ENCODE measurements around the gene SUCLG2.

The SUCLG2 gene

GRCh38 chr3:67617518-67617917, 36.9 kb downstream of the SUCLG2 start:
- H3K9me2 ChIP-seq (replicated peaks; ENCODE audit: control insufficient read depth, low read length): no peaks in the 10 kb centered on the region
- peaks cover 21% of the 10 kb centered on the region for H3K79me2 ChIP-seq (ENCODE audit: control insufficient read depth, low read length)
- H3K36me3 ChIP-seq (ENCODE audit: control insufficient read depth, low read length): peaks cover 79% of the 10 kb centered on the region
- no peaks in the 10 kb centered on the region for H4K20me1 ChIP-seq (ENCODE audit: control insufficient read depth, insufficient read depth, low read depth, low read length)
- H3K9me3 ChIP-seq (ENCODE audit: control insufficient read depth, insufficient read depth, low read length): peaks cover 13% of the 10 kb centered on the region; the same call in 1 of the 2 replicates
- peak overlapping the region; percentile 30 for H3K27ac ChIP-seq (ENCODE audit: low read depth, low read length)
- H3K4me2 ChIP-seq (ENCODE audit: low read length): peak overlapping the region; percentile 19
- H3K4me1 ChIP-seq (ENCODE audit: control insufficient read depth, low read length): peaks cover 23% of the 10 kb centered on the region
- peak overlapping the region; percentile 19; the same call in 1 of the 2 replicates for H3K4me3 ChIP-seq (ENCODE audit: low read length)
- no peak for TF ChIP-seq EZH2phosphoT487 (IDR thresholded peaks at IDR 0.05; ENCODE audit: borderline replicate concordance, low read length)
- TF ChIP-seq CTCF (IDR thresholded peaks at IDR 0.05; ENCODE audit: low read depth, low read length, poor library complexity, severe bottlenecking): no peak
- no peaks in the 10 kb centered on the region for H3F3A ChIP-seq (ENCODE audit: control insufficient read depth, insufficient read depth)
- H3K27me3 ChIP-seq (ENCODE audit: control insufficient read depth, low read length): no peaks in the 10 kb centered on the region

GRCh38 chr3:67616046-67616445, 38.4 kb downstream of the SUCLG2 start:
- no peak overlapping the region for H3K27ac ChIP-seq (ENCODE audit: low read depth, low read length)
- TF ChIP-seq EZH2phosphoT487 (IDR thresholded peaks at IDR 0.05; ENCODE audit: borderline replicate concordance, low read length) (no peak), CTCF (IDR thresholded peaks at IDR 0.05; ENCODE audit: low read depth, low read length, poor library complexity, severe bottlenecking) (no peak)
- H3K27me3 ChIP-seq (ENCODE audit: control insufficient read depth, low read length): no peaks in the 10 kb centered on the region
- H3K79me2 ChIP-seq (ENCODE audit: control insufficient read depth, low read length): peaks cover 22% of the 10 kb centered on the region
- no peaks in the 10 kb centered on the region for H4K20me1 ChIP-seq (ENCODE audit: control insufficient read depth, insufficient read depth, low read depth, low read length)
- no peak overlapping the region for H3K4me3 ChIP-seq (ENCODE audit: low read length)
- no peak overlapping the region for H3K4me2 ChIP-seq (ENCODE audit: low read length)
- peaks cover 23% of the 10 kb centered on the region for H3K4me1 ChIP-seq (ENCODE audit: control insufficient read depth, low read length)
- H3K9me3 ChIP-seq (ENCODE audit: control insufficient read depth, insufficient read depth, low read length): peaks cover 13% of the 10 kb centered on the region; the same call in 1 of the 2 replicates
- H3K36me3 ChIP-seq (ENCODE audit: control insufficient read depth, low read length): peaks cover 87% of the 10 kb centered on the region
- H3K9me2 ChIP-seq (replicated peaks; ENCODE audit: control insufficient read depth, low read length): no peaks in the 10 kb centered on the region
- H3F3A ChIP-seq (ENCODE audit: control insufficient read depth, insufficient read depth): no peaks in the 10 kb centered on the region

- H3K79me2 ChIP-seq (ENCODE audit: control insufficient read depth, low read length): peaks cover 21% of the 10 kb centered on the region
- no peak overlapping the region for H3K27ac ChIP-seq (ENCODE audit: low read depth, low read length)
Measured at GRCh38 chr3:67614195-67614594, 40.2 kb downstream of the SUCLG2 start.

More at GRCh38 chr3:67614195-67614594, 40.2 kb downstream of the SUCLG2 start:
- H3K27me3 ChIP-seq (ENCODE audit: control insufficient read depth, low read length): no peaks in the 10 kb centered on the region
- H3K9me3 ChIP-seq (ENCODE audit: control insufficient read depth, insufficient read depth, low read length): peaks cover 11% of the 10 kb centered on the region; the same call in 1 of the 2 replicates
- H3K9me2 ChIP-seq (replicated peaks; ENCODE audit: control insufficient read depth, low read length): no peaks in the 10 kb centered on the region
- peaks cover 90% of the 10 kb centered on the region for H3K36me3 ChIP-seq (ENCODE audit: control insufficient read depth, low read length)
- H3F3A ChIP-seq (ENCODE audit: control insufficient read depth, insufficient read depth): no peaks in the 10 kb centered on the region
- H3K4me1 ChIP-seq (ENCODE audit: control insufficient read depth, low read length): peaks cover 39% of the 10 kb centered on the region
- no peak for TF ChIP-seq EZH2phosphoT487 (IDR thresholded peaks at IDR 0.05; ENCODE audit: borderline replicate concordance, low read length)
- TF ChIP-seq CTCF (IDR thresholded peaks at IDR 0.05; ENCODE audit: low read depth, low read length, poor library complexity, severe bottlenecking): no peak
- no peak overlapping the region for H3K4me3 ChIP-seq (ENCODE audit: low read length)
- H3K4me2 ChIP-seq (ENCODE audit: low read length): no peak overlapping the region
- no peaks in the 10 kb centered on the region for H4K20me1 ChIP-seq (ENCODE audit: control insufficient read depth, insufficient read depth, low read depth, low read length)

Measured in DOHH2 (cell line).